ENCODE data around the gene EEF1A1. TPM values are rescaled to one million over a fixed set of nuclear protein-coding genes. Genes with fewer than 3 reads are reported as not detected.

EEF1A1 gene
- total and polyA plus RNA-seq, 2 of the 8 experiments (the other 6 are each of a cell fraction or from before 2014, with no cell fraction given) = 13,823 to 13,927 TPM

GRCh38 chr6:73506246-73506645 is 14.6 kb downstream of the EEF1A1 start:
- Histone ChIP-seq H2AFZ (ENCODE audit: low read length) (no peak overlapping the region), H4K20me1 (replicated peaks in 1 of 2; ENCODE audit: control insufficient read depth in 1 of 2, insufficient read depth in 2 of 2, low read length in 2 of 2) (peaks cover 0 to 1% of the 10 kb centered on the region in 2 experiments), H3K18ac (ENCODE audit: extremely low read depth, low read length) (no peak overlapping the region), H3K23ac (ENCODE audit: insufficient read length) (no peak overlapping the region), H3K23me2 (ENCODE audit: low read depth, low read length) (no peaks in the 10 kb centered on the region), H2BK5ac (ENCODE audit: low read depth, low read length) (no peak overlapping the region), H3K56ac (replicated peaks; ENCODE audit: insufficient read length, low read depth, low read length) (no peak overlapping the region), H2AK5ac (ENCODE audit: low read depth, low read length) (no peak overlapping the region), H3K79me2 (ENCODE audit: control insufficient read depth in 1 of 2, insufficient read depth in 2 of 2, low read length in 2 of 2) (no peaks in the 10 kb centered on the region), H3K9ac (replicated peaks in 1 of 4; ENCODE audit: extremely low read depth in 1 of 4, low read depth in 3 of 4, low read length in 3 of 4) (no peak overlapping the region), H2BK20ac (ENCODE audit: low read length) (no peak overlapping the region), H4K91ac (replicated peaks; ENCODE audit: insufficient read length, low read length) (no peak overlapping the region), H3K4me3 (ENCODE audit: extremely low read depth in 1 of 4, insufficient read depth in 2 of 4, low read depth in 3 of 4, low read length in 4 of 4) (no peak overlapping the region), H3K36me3 (ENCODE audit: control insufficient read depth in 2 of 4, insufficient read depth in 4 of 4, low read length in 3 of 4) (peaks cover 0 to 9% (median 2%) of the 10 kb centered on the region in 4 experiments; a peak in 3 of 8 replicates), H3K79me1 (ENCODE audit: low read depth, low read length) (no peaks in the 10 kb centered on the region), H3K4me2 (ENCODE audit: insufficient read depth in 1 of 2, low read depth in 2 of 2, low read length in 2 of 2) (no peak overlapping the region), H3K9me3 (ENCODE audit: insufficient read depth in 2 of 2, low read depth in 1 of 2, low read length in 1 of 2) (no peaks in the 10 kb centered on the region), H3K4me1 (replicated peaks in 1 of 4; ENCODE audit: control insufficient read depth in 3 of 4, insufficient read depth in 4 of 4, low read length in 3 of 4) (no peaks in the 10 kb centered on the region), H2BK120ac (replicated peaks; ENCODE audit: low read depth, low read length) (no peak overlapping the region), H2BK12ac (ENCODE audit: low read depth, low read length) (no peak overlapping the region), H4K5ac (ENCODE audit: insufficient read length, low read depth, low read length) (no peak overlapping the region), H2BK15ac (ENCODE audit: low read length) (no peak overlapping the region), H3K27ac (ENCODE audit: low read depth, low read length) (no peak overlapping the region), H4K8ac (ENCODE audit: extremely low read depth, insufficient read depth, low read length) (no peak overlapping the region), H3K4ac (replicated peaks; ENCODE audit: insufficient read length, low read depth, low read length) (no peak overlapping the region), H3K14ac (ENCODE audit: insufficient read length) (no peak overlapping the region), H3K27me3 (replicated peaks in 1 of 4; ENCODE audit: control insufficient read depth in 3 of 4, extremely low read depth in 1 of 4, insufficient read depth in 3 of 4, low read length in 3 of 4) (no peaks in the 10 kb centered on the region)
- DNase-seq (ENCODE audit: low read depth in 1 of 2, low spot score in 2 of 2) (no peak), FAIRE-seq (no peak)
- ChIA-PET POLR2A (ENCODE audit: partially characterized antibody) (interaction anchor here (0.6 to 16.9 kb wide), 4 partner anchors 9 to 36 kb away, joined by 3 to 305 read pairs (median 3); partner anchors contain the start of gene EEF1A1), CTCF (ENCODE audit: partially characterized antibody) (no interaction called here)
- TF ChIP-seq POLR2A (IDR thresholded peaks at IDR 0.05; ENCODE audit: control extremely low read depth in 1 of 2, low read depth in 2 of 2, low read length in 2 of 2) = no peak
- no peak for TF ChIP-seq TCF12 (IDR thresholded peaks at IDR 0.05; ENCODE audit: low read depth, low read length)
- no peak for TF ChIP-seq ZNF274 (IDR thresholded peaks at IDR 0.05; ENCODE audit: borderline replicate concordance, extremely low read depth, low read length)
- no peak for TF ChIP-seq EP300 (IDR thresholded peaks at IDR 0.05; ENCODE audit: borderline replicate concordance in 1 of 2, low read depth in 2 of 2, low read length in 2 of 2)
- no peak for TF ChIP-seq KDM4A (IDR thresholded peaks at IDR 0.05; ENCODE audit: low read depth, low read length, severe bottlenecking)
- WGBS, 2 experiments (ENCODE audit: extremely low coverage in 1 of 2, insufficient coverage in 1 of 2, insufficient read length in 1 of 2, insufficient replicate concordance in 2 of 2, low coverage in 1 of 2, low lambda C conversion rate in 2 of 2, missing lambda C conversion rate in 1 of 2) = 92% methylated on average over 6 of the region's 6 CpGs; no CpG with 5 or more reads in 1 of the 2 experiments
